Mucosa of gallbladder (tissue), 1 donor: ENCODE measurements around the gene ARMC3. TPM values are rescaled to one million over a fixed set of nuclear protein-coding genes. Genes with fewer than 3 reads are reported as not detected.
"Not testable (repeated sequence)": the region's sequence is repeated elsewhere in the genome, so short reads cannot be mapped to it uniquely, and the experiment has no call there.

Experiments used
- DNase-seq: peaks from one replicate; pipeline ENCODE4 v3.0.0-alpha.2; 2020; ENCODE audit warnings: low spot score
- total RNA-seq: library from RNA; stranded (reverse); gene quantifications from one replicate; pipeline ENCODE4 v1.2.1, GENCODE V29; 2021
- donor health status: DM: no; HTN: no; CAD: no.

ARMC3 gene
- total RNA-seq, 1 donor from 2014 or later = 0.52 TPM

GRCh38 chr10:23048191-23048590, 120.3 kb downstream of the ARMC3 start:
- no peak for DNase-seq

- DNase-seq = no peak
Observed at GRCh38 chr10:23051278-23051677, 123.4 kb downstream of the ARMC3 start.

GRCh38 chr10:23051855-23052331, 124.0 kb downstream of the ARMC3 start:
- DNase-seq = no peak

GRCh38 chr10:23053036-23053435, 125.2 kb downstream of the ARMC3 start:
- DNase-seq = no peak

GRCh38 chr10:23055424-23056185, 127.8 kb downstream of the ARMC3 start:
- DNase-seq = no peak

GRCh38 chr10:23056186-23056579, 128.3 kb downstream of the ARMC3 start:
- no peak for DNase-seq

- no peak for DNase-seq
Observed at GRCh38 chr10:23058366-23058765, 130.5 kb downstream of the ARMC3 start.

GRCh38 chr10:23060918-23061317, 133.1 kb downstream of the ARMC3 start:
- no peak for DNase-seq

- no peak for DNase-seq
Observed at GRCh38 chr10:23063045-23063972, 135.5 kb downstream of the ARMC3 start.

- no peak for DNase-seq
Observed at GRCh38 chr10:23063973-23064812, 136.3 kb downstream of the ARMC3 start.

GRCh38 chr10:23064813-23065114, 136.9 kb downstream of the ARMC3 start:
- not testable (repeated sequence) for DNase-seq

GRCh38 chr10:23065181-23065948, 137.5 kb downstream of the ARMC3 start:
- peak; percentile 88 for DNase-seq

- DNase-seq = no peak
Observed at GRCh38 chr10:23067337-23067736, 139.5 kb downstream of the ARMC3 start.

- peak; percentile 82 for DNase-seq
Observed at GRCh38 chr10:23067939-23068775, 140.3 kb downstream of the ARMC3 start.

- no peak for DNase-seq
Observed at GRCh38 chr10:23069019-23069815, 141.4 kb downstream of the ARMC3 start.

- not testable (repeated sequence) for DNase-seq
Observed at GRCh38 chr10:23070092-23070912, 142.4 kb downstream of the ARMC3 start.

GRCh38 chr10:23070913-23071218, 143.0 kb downstream of the ARMC3 start:
- no peak for DNase-seq

- DNase-seq = not testable (repeated sequence)
Observed at GRCh38 chr10:23072593-23072992, 144.7 kb downstream of the ARMC3 start.

- no peak for DNase-seq
Observed at GRCh38 chr10:23073527-23073926, 145.7 kb downstream of the ARMC3 start.
